Astrocyte of the hippocampus (primary cell): ENCODE measurements around the gene ASXL3.

Source experiments
- DNase-seq: peaks from one replicate; pipeline ENCODE4 v3.0.0; 2011; ENCODE audit warnings: low read depth, low spot score

Gene ASXL3

GRCh38 chr18:33577685-33578517 lies at the start of gene ASXL3:
Gene ASXL3 (plus strand): TSS chr18:33578219. CDS start chr18:33578632, 413 bp downstream.
- DNase-seq = peak; percentile 58

GRCh38 chr18:33532978-33533377 lies 45.0 kb upstream of the ASXL3 start:
- no peak for DNase-seq

GRCh38 chr18:33536904-33537303 lies 41.1 kb upstream of the ASXL3 start:
- DNase-seq = no peak

- no peak for DNase-seq
These were observed 39.5 kb upstream of the ASXL3 start for GRCh38 chr18:33538418-33539042.

- no peak for DNase-seq
These were observed 37.6 kb upstream of the ASXL3 start for GRCh38 chr18:33540392-33540791.

- no peak for DNase-seq
These were observed 36.7 kb upstream of the ASXL3 start for GRCh38 chr18:33541316-33541715.

- no peak for DNase-seq
These were observed 21.2 kb upstream of the ASXL3 start for GRCh38 chr18:33556846-33557245.

GRCh38 chr18:33557706-33558105 lies 20.3 kb upstream of the ASXL3 start:
- DNase-seq = no peak

GRCh38 chr18:33558529-33558928 lies 19.5 kb upstream of the ASXL3 start:
- DNase-seq = no peak

- DNase-seq = peak; percentile 20
These were observed 17.2 kb upstream of the ASXL3 start for GRCh38 chr18:33560686-33561370.

- DNase-seq = no peak
These were observed 15.3 kb upstream of the ASXL3 start for GRCh38 chr18:33562741-33563140.

- no peak for DNase-seq
These were observed 10.3 kb upstream of the ASXL3 start for GRCh38 chr18:33567705-33568104.

GRCh38 chr18:33571998-33572787 lies 5.8 kb upstream of the ASXL3 start:
- DNase-seq = no peak

GRCh38 chr18:33573193-33573592 lies 4.8 kb upstream of the ASXL3 start:
- DNase-seq = no peak

GRCh38 chr18:33575451-33575850 lies 2.6 kb upstream of the ASXL3 start:
- no peak for DNase-seq

- no peak for DNase-seq
These were observed 896 bp upstream of the ASXL3 start for GRCh38 chr18:33576999-33577646.

- DNase-seq = peak; percentile 49
These were observed 714 bp downstream of the ASXL3 start for GRCh38 chr18:33578518-33579348.

GRCh38 chr18:33579349-33580215 lies 1.6 kb downstream of the ASXL3 start:
- peak; percentile 5 for DNase-seq

GRCh38 chr18:33580546-33580945 lies 2.5 kb downstream of the ASXL3 start:
- no peak for DNase-seq
